ENCODE results near the gene YPEL2.
A peak's percentile ranks its signal among the peaks of the same experiment; 100 is the strongest.

DNA sequence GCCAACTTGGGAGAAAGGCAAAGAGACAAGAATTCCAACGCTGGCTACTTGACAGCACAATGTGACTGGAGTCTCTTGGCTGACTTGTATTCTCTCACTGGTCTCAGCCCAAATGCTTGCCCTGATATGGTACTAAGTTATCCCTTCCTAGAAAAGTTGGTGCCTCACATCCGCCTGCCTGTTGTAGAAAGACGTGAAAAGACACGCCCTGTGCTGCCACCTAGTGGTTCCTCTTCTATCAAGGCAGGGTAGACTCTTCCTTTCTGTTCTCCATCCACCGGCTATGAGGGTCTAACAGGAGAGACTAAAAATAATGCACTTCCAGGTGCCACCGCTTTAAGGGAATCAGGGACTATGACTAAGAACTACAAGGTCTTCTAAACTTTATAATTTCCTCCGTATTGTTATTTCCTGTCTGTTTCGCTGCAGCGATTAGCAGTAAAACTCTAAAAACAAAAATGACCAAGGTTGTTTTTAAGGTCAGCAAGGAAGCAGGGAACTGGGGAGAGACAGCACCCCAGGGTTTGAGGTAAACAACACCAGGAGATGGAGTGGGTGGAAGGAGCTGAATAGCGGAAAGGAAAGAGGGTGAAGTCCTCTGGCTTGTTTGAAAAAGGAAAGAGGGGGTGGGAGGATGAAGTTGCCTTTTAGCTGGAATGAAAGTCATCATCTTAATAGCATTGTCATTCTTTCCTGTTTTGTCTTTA lies 109.5 kb downstream of the YPEL2 start:
- TF ChIP-seq, protein P1, sequence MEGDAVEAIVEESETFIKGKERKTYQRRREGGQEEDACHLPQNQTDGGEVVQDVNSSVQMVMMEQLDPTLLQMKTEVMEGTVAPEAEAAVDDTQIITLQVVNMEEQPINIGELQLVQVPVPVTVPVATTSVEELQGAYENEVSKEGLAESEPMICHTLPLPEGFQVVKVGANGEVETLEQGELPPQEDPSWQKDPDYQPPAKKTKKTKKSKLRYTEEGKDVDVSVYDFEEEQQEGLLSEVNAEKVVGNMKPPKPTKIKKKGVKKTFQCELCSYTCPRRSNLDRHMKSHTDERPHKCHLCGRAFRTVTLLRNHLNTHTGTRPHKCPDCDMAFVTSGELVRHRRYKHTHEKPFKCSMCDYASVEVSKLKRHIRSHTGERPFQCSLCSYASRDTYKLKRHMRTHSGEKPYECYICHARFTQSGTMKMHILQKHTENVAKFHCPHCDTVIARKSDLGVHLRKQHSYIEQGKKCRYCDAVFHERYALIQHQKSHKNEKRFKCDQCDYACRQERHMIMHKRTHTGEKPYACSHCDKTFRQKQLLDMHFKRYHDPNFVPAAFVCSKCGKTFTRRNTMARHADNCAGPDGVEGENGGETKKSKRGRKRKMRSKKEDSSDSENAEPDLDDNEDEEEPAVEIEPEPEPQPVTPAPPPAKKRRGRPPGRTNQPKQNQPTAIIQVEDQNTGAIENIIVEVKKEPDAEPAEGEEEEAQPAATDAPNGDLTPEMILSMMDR (IDR thresholded peaks at IDR 0.05; ENCODE audit: insufficient read depth, low read length): peak; percentile 70
- TF ChIP-seq, protein P2, sequence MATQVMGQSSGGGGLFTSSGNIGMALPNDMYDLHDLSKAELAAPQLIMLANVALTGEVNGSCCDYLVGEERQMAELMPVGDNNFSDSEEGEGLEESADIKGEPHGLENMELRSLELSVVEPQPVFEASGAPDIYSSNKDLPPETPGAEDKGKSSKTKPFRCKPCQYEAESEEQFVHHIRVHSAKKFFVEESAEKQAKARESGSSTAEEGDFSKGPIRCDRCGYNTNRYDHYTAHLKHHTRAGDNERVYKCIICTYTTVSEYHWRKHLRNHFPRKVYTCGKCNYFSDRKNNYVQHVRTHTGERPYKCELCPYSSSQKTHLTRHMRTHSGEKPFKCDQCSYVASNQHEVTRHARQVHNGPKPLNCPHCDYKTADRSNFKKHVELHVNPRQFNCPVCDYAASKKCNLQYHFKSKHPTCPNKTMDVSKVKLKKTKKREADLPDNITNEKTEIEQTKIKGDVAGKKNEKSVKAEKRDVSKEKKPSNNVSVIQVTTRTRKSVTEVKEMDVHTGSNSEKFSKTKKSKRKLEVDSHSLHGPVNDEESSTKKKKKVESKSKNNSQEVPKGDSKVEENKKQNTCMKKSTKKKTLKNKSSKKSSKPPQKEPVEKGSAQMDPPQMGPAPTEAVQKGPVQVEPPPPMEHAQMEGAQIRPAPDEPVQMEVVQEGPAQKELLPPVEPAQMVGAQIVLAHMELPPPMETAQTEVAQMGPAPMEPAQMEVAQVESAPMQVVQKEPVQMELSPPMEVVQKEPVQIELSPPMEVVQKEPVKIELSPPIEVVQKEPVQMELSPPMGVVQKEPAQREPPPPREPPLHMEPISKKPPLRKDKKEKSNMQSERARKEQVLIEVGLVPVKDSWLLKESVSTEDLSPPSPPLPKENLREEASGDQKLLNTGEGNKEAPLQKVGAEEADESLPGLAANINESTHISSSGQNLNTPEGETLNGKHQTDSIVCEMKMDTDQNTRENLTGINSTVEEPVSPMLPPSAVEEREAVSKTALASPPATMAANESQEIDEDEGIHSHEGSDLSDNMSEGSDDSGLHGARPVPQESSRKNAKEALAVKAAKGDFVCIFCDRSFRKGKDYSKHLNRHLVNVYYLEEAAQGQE (IDR thresholded peaks at IDR 0.05; ENCODE audit: insufficient replicate concordance, low read depth): no peak
- no peak for TF ChIP-seq GABPA (IDR thresholded peaks at IDR 0.05; ENCODE audit: low read depth)
- no peak for TF ChIP-seq POLR2AphosphoS5 (IDR thresholded peaks at IDR 0.05; ENCODE audit: low read depth)
- TF ChIP-seq SPI1 (IDR thresholded peaks at IDR 0.05; ENCODE audit: borderline replicate concordance, low read depth): no peak

Measured in HL-60 (cell line).